SK-N-SH (cell line): ENCODE data around the gene ABCB4.

ENCODE experiments used
- EP300 ChIP-seq, 2 experiments: IDR thresholded peaks; 2 replicates each; pipeline versions ENCODE4 v1.4.0 to v1.6.1; 2012; ENCODE audit warnings: borderline replicate concordance in 1 of 2, low read depth in 1 of 2, low read length in 1 of 2
- FOXM1 ChIP-seq: IDR thresholded peaks from 2 replicates; pipeline ENCODE4 v1.4.0; 2012; ENCODE audit warnings: low read depth, mild to moderate bottlenecking

GRCh38 chr7:87435546-87435945, 39.9 kb downstream of the ABCB4 start:
- no peak for TF ChIP-seq FOXM1
- no peak for TF ChIP-seq EP300 (IDR thresholded peaks at IDR 0.05; ENCODE audit: borderline replicate concordance in 1 of 2, low read depth in 1 of 2, low read length in 1 of 2)
